Measurements from ENCODE around the gene FOLR3.
"Not testable (repeated sequence)": the region's sequence is repeated elsewhere in the genome, so short reads cannot be mapped to it uniquely, and the experiment has no call there.

FOLR3 gene

GRCh38 chr11:72162891-72163492, 27.5 kb downstream of the FOLR3 start:
- DNase-seq (ENCODE audit: low spot score) = no peak

- not testable (repeated sequence) for DNase-seq (ENCODE audit: low spot score)
Observed at GRCh38 chr11:72164187-72164586, 28.7 kb downstream of the FOLR3 start.

- DNase-seq (ENCODE audit: low spot score) = not testable (repeated sequence)
Observed at GRCh38 chr11:72169046-72169555, 33.6 kb downstream of the FOLR3 start.

- not testable (repeated sequence) for DNase-seq (ENCODE audit: low spot score)
Observed at GRCh38 chr11:72169754-72170153, 34.2 kb downstream of the FOLR3 start.

- DNase-seq (ENCODE audit: low spot score) = not testable (repeated sequence)
Observed at GRCh38 chr11:72172043-72172442, 36.5 kb downstream of the FOLR3 start.

- no peak for DNase-seq (ENCODE audit: low spot score)
Observed at GRCh38 chr11:72173291-72173690, 37.8 kb downstream of the FOLR3 start.

GRCh38 chr11:72174302-72175070, 39.0 kb downstream of the FOLR3 start:
- peak; percentile 37 for DNase-seq (ENCODE audit: low spot score)

- DNase-seq (ENCODE audit: low spot score) = no peak
Observed at GRCh38 chr11:72177656-72178055, 42.1 kb downstream of the FOLR3 start.

GRCh38 chr11:72179049-72179803, 43.7 kb downstream of the FOLR3 start:
- DNase-seq (ENCODE audit: low spot score) = peak; percentile 18

- peak; percentile 33 for DNase-seq (ENCODE audit: low spot score)
Observed at GRCh38 chr11:72179804-72180396, 44.4 kb downstream of the FOLR3 start.

GRCh38 chr11:72180892-72181552, 45.5 kb downstream of the FOLR3 start:
- not testable (repeated sequence) for DNase-seq (ENCODE audit: low spot score)

- DNase-seq (ENCODE audit: low spot score) = peak; percentile 56
Observed at GRCh38 chr11:72181553-72181958, 46.0 kb downstream of the FOLR3 start.

- no peak for DNase-seq (ENCODE audit: low spot score)
Observed at GRCh38 chr11:72188267-72188666, 52.7 kb downstream of the FOLR3 start.

All from kidney tubule cell (primary cell).